ENCODE results near the gene C18orf32. TPM values are rescaled to one million over a fixed set of nuclear protein-coding genes. Genes with fewer than 3 reads are reported as not detected.

C18orf32 gene
- polyA plus RNA-seq, 2 of the 4 experiments (the other 2 are of a cell fraction) = 12.7 to 59.1 TPM

GRCh38 chr18:49491857-49492693 lies 5.0 kb upstream of the C18orf32 start, which contains the start of gene RPL17:
RPL17 (minus strand) TSS chr18:49492465.
- 1% methylated on average over 22 of the region's 53 CpGs for WGBS (ENCODE audit: missing lambda C conversion rate)

More at GRCh38 chr18:49491857-49492693, 5.0 kb upstream of the C18orf32 start, which contains the start of gene RPL17:
- Histone ChIP-seq H3K27ac (peak within 1 kb of the TSS; percentile 91 to 97), H3K9me3 (no peaks in the 10 kb centered on the region), H3K4me2 (peak within 1 kb of the TSS; percentile 91), H3K4me1 (peaks cover 38% of the 10 kb centered on the region), H3K4me3 (peak within 1 kb of the TSS; percentile 89)
- peak; percentile 98 for TF ChIP-seq CHD2 (IDR thresholded peaks at IDR 0.05; ENCODE audit: low read length, partially characterized antibody)
- TF ChIP-seq CHD4 (IDR thresholded peaks at IDR 0.05; ENCODE audit: borderline replicate concordance) = no peak
- no peak for TF ChIP-seq ZNF302 (CRISPR knock-in tag; IDR thresholded peaks at IDR 0.05)
- no peak for TF ChIP-seq EP300 (IDR thresholded peaks at IDR 0.05)
- peak; percentile 92 to 97 for TF ChIP-seq JUN (IDR thresholded peaks at IDR 0.05)
- peak; percentile 55; the same call in 1 of the 2 replicates for TF ChIP-seq GATA3 (IDR thresholded peaks at IDR 0.05; ENCODE audit: borderline replicate concordance)
- peak; percentile 72; the same call in 1 of the 2 replicates for TF ChIP-seq MYC (IDR thresholded peaks at IDR 0.05; ENCODE audit: borderline replicate concordance, low read length)
- TF ChIP-seq RCOR1 (IDR thresholded peaks at IDR 0.05; ENCODE audit: low read depth, low read length) = no peak
- TF ChIP-seq PHF8 (IDR thresholded peaks at IDR 0.05; ENCODE audit: borderline replicate concordance, low read depth) = peak; percentile 98
- TF ChIP-seq POLR2A (IDR thresholded peaks at IDR 0.05; ENCODE audit: low read length) = peak; percentile 88
- no peak for TF ChIP-seq ATOH8 (CRISPR knock-in tag; IDR thresholded peaks at IDR 0.05; ENCODE audit: low read depth)
- TF ChIP-seq HOXA7 (CRISPR knock-in tag; IDR thresholded peaks at IDR 0.05) = no peak
- peak; percentile 96 for TF ChIP-seq BCL3 (IDR thresholded peaks at IDR 0.05)
- TF ChIP-seq CBX8 (IDR thresholded peaks at IDR 0.05) = peak; percentile 62; the same call in 1 of the 2 replicates
- TF ChIP-seq E2F6 (IDR thresholded peaks at IDR 0.05; ENCODE audit: borderline replicate concordance, low read depth) = no peak
- TF ChIP-seq ZFP36 (IDR thresholded peaks at IDR 0.05; ENCODE audit: borderline replicate concordance, partially characterized antibody) = no peak
- no peak for TF ChIP-seq HDAC2 (IDR thresholded peaks at IDR 0.05)
- TF ChIP-seq RARB (CRISPR knock-in tag; IDR thresholded peaks at IDR 0.05) = no peak
- peak; percentile 97 for TF ChIP-seq REST (IDR thresholded peaks at IDR 0.05)
- peak; percentile 85 for TF ChIP-seq MAX (IDR thresholded peaks at IDR 0.05)
- no peak for TF ChIP-seq FOXS1 (CRISPR knock-in tag; IDR thresholded peaks at IDR 0.05)
- peak; percentile 87 to 98 for DNase-seq (ENCODE audit: low read depth in 1 of 2, low spot score in 1 of 2)
- POLR2A ChIA-PET = interaction anchor here (0.5 kb wide), 1 partner anchor 33 kb away, joined by 4 read pairs; no protein-coding TSS in a partner anchor
- no peak for FAIRE-seq
- CTCF ChIA-PET = no interaction called here
- peak; percentile 79 to 92 for ATAC-seq

All from A549 (cell line).